Breast epithelium (tissue), 4 donors: ENCODE measurements around the gene THSD4. TPM values are rescaled to one million over a fixed set of nuclear protein-coding genes. Genes with fewer than 3 reads are reported as not detected.

Experiments used
- DNase-seq, 2 donors: peaks; one replicate each; pipeline ENCODE4 v3.0.0-alpha.2; 2019; ENCODE audit warnings: low spot score in 2 of 2
- H3K27ac ChIP-seq, 2 donors: fragments of 200-600 bp; sonication (generic) in 1 of 2; one replicate each; pipeline ENCODE4 v1.5.1; 2016 to 2019; ENCODE audit warnings: mild to moderate bottlenecking in 1 of 2
- H3K27me3 ChIP-seq, 2 donors: fragments of 200-600 bp; sonication (generic) in 1 of 2; one replicate each; pipeline versions ENCODE4 v1.5.1 to v1.6.0; 2017 to 2019; ENCODE audit warnings: control low read depth in 1 of 2, mild to moderate bottlenecking in 1 of 2
- H3K36me3 ChIP-seq: fragments of 200-600 bp; one replicate; pipeline ENCODE4 v1.5.1; 2019
- H3K4me1 ChIP-seq, 2 donors: fragments of 200-600 bp; sonication (generic); one replicate each; pipeline ENCODE4 v1.5.1; 2016 to 2019; ENCODE audit warnings: control low read depth in 1 of 2
- H3K4me3 ChIP-seq, 3 donors: fragments of 200-600 bp; sonication (generic); 1 replicate in 2 of 3; 2 replicates in 1 of 3; pipeline ENCODE4 v1.5.1; 2016 to 2019; ENCODE audit warnings: mild to moderate bottlenecking in 3 of 3, moderate library complexity in 2 of 3
- H3K9me3 ChIP-seq, 2 donors: fragments of 200-600 bp; sonication (generic) in 1 of 2; one replicate each; pipeline ENCODE4 v1.5.1; 2016 to 2019; ENCODE audit warnings: control low read depth in 1 of 2
- POLR2A ChIP-seq: fragments of 450-650 bp; IDR thresholded peaks from one replicate; pipeline ENCODE4 v1.6.1; 2016; ENCODE audit warnings: antibody characterized with exemption, mild to moderate bottlenecking, moderate library complexity
- POLR2AphosphoS5 ChIP-seq, 3 donors: sonication (generic); formaldehyde crosslinking; IDR thresholded peaks; one replicate each; pipeline ENCODE4 v1.6.1; 2017; ENCODE audit warnings: antibody characterized with exemption in 3 of 3
- intact Hi-C: fragments of 100-400 bp; cut with DNase I; formaldehyde crosslinking; loops from one replicate; pipeline ENCODE4 v1.15.1; 2023; ENCODE audit warnings: low total_unique reads
- total RNA-seq, 3 donors: library from RNA; depleted of rRNA; stranded (reverse); fragments of >200 nt; gene quantifications; one replicate each; pipeline ENCODE4 v1.1.0, GENCODE V29; 2016
- TF ChIP-seq, protein P1 (sequence below), 3 donors: fragments of 450-650 bp; IDR thresholded peaks; one replicate each; pipeline ENCODE4 v1.5.1; 2016 to 2017; ENCODE audit warnings: antibody characterized with exemption in 3 of 3, mild to moderate bottlenecking in 3 of 3, moderate library complexity in 3 of 3

Gene THSD4
- total RNA-seq, 3 donors from 2014 or later: 0.64 to 58.7 (median 41.3) TPM

DNA sequence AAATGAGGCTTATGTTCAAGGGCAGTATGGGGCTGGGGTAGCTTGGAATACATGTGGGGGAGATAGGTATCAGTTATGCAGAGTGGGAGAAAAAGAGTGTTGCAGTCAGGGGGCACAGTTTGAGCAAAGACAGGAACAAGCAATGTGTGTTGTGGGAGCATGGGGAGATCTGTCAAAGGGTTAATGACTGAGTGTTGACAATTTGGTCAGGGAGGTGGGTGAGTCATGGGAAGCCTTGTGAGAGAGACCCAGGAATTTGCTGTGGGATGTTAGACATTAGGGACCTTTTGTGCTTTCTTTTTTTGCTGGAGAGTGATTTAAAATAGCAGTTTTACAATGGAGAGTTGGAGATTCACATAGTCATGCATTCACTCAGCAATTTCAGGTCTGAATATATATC is 473.5 kb downstream of the THSD4 start:
- TF ChIP-seq, protein P1, sequence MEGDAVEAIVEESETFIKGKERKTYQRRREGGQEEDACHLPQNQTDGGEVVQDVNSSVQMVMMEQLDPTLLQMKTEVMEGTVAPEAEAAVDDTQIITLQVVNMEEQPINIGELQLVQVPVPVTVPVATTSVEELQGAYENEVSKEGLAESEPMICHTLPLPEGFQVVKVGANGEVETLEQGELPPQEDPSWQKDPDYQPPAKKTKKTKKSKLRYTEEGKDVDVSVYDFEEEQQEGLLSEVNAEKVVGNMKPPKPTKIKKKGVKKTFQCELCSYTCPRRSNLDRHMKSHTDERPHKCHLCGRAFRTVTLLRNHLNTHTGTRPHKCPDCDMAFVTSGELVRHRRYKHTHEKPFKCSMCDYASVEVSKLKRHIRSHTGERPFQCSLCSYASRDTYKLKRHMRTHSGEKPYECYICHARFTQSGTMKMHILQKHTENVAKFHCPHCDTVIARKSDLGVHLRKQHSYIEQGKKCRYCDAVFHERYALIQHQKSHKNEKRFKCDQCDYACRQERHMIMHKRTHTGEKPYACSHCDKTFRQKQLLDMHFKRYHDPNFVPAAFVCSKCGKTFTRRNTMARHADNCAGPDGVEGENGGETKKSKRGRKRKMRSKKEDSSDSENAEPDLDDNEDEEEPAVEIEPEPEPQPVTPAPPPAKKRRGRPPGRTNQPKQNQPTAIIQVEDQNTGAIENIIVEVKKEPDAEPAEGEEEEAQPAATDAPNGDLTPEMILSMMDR (IDR thresholded peaks at IDR 0.05): no peak
- TF ChIP-seq POLR2A: no peak
- no peak for TF ChIP-seq POLR2AphosphoS5 (IDR thresholded peaks at IDR 0.05)
- intact Hi-C loops: no loop called here
- no peaks in the 10 kb centered on the region for H3K36me3 ChIP-seq
- peaks cover 12 to 15% of the 10 kb centered on the region in 2 donors for H3K9me3 ChIP-seq
- peak overlapping the region in 1 of 2 donors; percentile 19 for H3K27ac ChIP-seq
- H3K4me1 ChIP-seq: no peaks in the 10 kb centered on the region
- no peak for DNase-seq
- H3K27me3 ChIP-seq: no peaks in the 10 kb centered on the region
- H3K4me3 ChIP-seq: no peak overlapping the region

DNA sequence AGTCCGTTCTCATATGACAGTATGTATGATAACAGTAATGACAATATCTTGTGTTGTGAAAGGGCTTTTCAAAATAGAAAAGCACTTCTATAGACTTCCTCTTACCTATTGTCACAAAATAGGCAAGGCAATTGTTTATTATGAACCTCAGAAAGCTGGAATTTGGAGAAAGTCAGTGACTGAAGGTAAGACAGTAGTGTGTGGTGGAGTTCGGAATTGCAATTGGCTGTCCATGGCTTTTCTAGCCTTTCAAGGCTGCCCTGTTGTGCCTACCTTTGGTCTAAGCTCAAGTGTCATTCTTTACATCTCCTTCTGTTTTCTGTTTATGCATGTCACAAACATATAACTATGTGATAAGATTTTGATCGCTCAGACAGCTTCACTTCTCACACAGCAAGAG is 475.8 kb downstream of the THSD4 start:
- Histone ChIP-seq H3K4me3 (no peak overlapping the region), H3K9me3 (peaks cover 3 to 5% of the 10 kb centered on the region in 2 donors), H3K36me3 (no peaks in the 10 kb centered on the region), H3K27ac (no peak overlapping the region), H3K27me3 (no peaks in the 10 kb centered on the region), H3K4me1 (peaks cover 0 to 5% of the 10 kb centered on the region in 2 donors)
- TF ChIP-seq POLR2A: no peak
- no peak for TF ChIP-seq POLR2AphosphoS5 (IDR thresholded peaks at IDR 0.05)
- TF ChIP-seq, protein P1 (IDR thresholded peaks at IDR 0.05): no peak
- no peak for DNase-seq
- intact Hi-C loops: no loop called here

DNA sequence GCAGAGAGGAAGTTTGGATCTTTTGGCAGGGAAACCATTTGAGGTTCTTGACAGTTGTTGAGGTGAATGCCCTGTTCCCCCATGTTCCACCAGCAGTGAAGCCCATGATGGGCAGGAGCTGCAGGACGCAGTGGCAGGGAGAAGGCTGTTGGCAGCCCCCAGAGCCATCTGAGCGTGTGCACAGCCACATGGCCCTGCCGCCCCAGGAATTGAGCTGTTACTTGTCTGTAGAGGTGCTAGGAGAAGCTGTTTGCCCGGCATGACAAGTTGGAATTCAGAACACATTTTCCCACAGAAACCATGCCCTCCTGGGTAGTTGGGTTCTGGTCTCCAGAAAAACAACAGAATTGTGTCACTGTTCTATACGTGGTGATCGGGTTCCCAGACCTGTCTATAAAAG is 476.9 kb downstream of the THSD4 start:
- TF ChIP-seq POLR2AphosphoS5 (IDR thresholded peaks at IDR 0.05): no peak
- TF ChIP-seq POLR2A: no peak
- TF ChIP-seq, protein P1 (IDR thresholded peaks at IDR 0.05): no peak
- Histone ChIP-seq H3K27me3 (no peaks in the 10 kb centered on the region), H3K4me1 (peaks cover 3 to 13% of the 10 kb centered on the region in 2 donors), H3K36me3 (no peaks in the 10 kb centered on the region), H3K4me3 (no peak overlapping the region), H3K27ac (peak overlapping the region in 1 of 2 donors; percentile 25), H3K9me3 (no peaks in the 10 kb centered on the region)
- intact Hi-C loops: no loop called here
- DNase-seq: no peak

DNA sequence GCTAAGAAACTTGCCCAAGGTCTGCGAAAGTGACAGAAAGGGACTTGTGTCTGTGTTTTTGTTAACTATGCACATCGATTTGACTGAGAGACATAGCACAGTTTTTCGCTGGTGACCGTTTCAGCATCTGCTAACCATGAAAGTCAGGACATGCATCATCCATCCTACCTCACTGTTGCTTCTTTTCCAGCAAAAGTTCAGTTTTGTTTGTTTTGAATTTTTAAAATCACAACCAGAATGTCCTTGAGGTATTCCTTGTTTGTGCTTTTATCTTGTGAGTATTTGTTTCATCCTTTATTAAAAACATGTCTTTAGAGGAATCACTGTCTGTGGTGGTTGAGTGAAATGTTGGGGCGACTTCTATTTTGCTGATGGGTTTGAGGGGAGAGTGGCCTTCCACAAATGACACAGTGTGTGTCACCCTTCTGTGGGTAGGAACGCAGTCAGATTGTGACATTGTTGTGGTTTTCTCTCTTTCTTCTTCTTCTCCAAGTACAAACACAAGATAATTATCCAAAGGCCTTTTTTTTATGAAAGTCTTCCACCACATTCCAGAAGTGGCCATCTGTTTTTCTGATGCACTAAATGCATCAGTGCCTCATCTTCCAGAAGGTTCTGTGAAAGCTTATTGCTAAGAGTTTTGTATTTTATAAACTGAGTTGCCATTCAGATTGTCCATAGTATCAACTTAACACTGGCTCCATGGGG is 480.7 kb downstream of the THSD4 start:
- Histone ChIP-seq H3K4me3 (no peak overlapping the region), H3K4me1 (peaks cover 8 to 20% of the 10 kb centered on the region in 2 donors), H3K9me3 (no peaks in the 10 kb centered on the region), H3K27me3 (no peaks in the 10 kb centered on the region), H3K36me3 (no peaks in the 10 kb centered on the region), H3K27ac (peak overlapping the region; percentile 85)
- intact Hi-C loops: no loop called here
- no peak for DNase-seq
- TF ChIP-seq, protein P1 (IDR thresholded peaks at IDR 0.05): no peak
- no peak for TF ChIP-seq POLR2AphosphoS5 (IDR thresholded peaks at IDR 0.05)
- no peak for TF ChIP-seq POLR2A

DNA sequence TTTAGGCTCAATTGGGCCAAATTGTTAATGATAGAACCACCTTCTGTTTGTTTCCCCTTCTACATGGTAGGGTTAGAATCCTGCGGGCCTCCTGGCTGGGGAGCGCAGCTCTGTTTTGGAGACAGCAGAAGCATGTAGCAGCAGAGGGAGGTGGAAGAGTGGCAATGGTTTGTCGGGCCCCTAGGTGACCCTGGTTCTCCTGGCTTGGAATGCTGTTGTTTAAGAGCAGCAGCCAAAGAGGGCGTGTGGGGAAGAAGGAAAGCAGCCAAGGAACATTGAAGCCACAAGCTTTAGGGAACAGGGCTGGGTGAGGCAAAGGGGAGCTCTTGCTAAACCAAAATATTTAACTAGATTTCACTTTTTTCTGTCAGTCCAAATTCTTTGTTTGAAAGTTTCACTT is 481.4 kb downstream of the THSD4 start:
- Histone ChIP-seq H3K27me3 (no peaks in the 10 kb centered on the region), H3K27ac (peak overlapping the region; percentile 85), H3K4me3 (no peak overlapping the region), H3K36me3 (no peaks in the 10 kb centered on the region), H3K9me3 (no peaks in the 10 kb centered on the region), H3K4me1 (peaks cover 8 to 20% of the 10 kb centered on the region in 2 donors)
- intact Hi-C loops: no loop called here
- TF ChIP-seq POLR2AphosphoS5 (IDR thresholded peaks at IDR 0.05): peak in 2 of 3 donors; percentile 19 to 67
- TF ChIP-seq, protein P1 (IDR thresholded peaks at IDR 0.05): no peak
- peak; percentile 57 to 87 for DNase-seq
